Ovary (tissue), 9 donors: ENCODE results near the gene COG2. TPM values are rescaled to one million over a fixed set of nuclear protein-coding genes. Genes with fewer than 3 reads are reported as not detected.

Source experiments
- DNase-seq, 5 donors: peaks; one replicate each; pipeline ENCODE4 v3.0.0-alpha.2; 2019 to 2020
- H3K27ac ChIP-seq, 2 donors: fragments of 200-600 bp; one replicate each; pipeline versions ENCODE4 v1.5.1 to v1.8.0; 2019 to 2022
- H3K27me3 ChIP-seq: fragments of 200-600 bp; one replicate; pipeline ENCODE4 v1.8.0; 2022
- H3K36me3 ChIP-seq: fragments of 200-600 bp; sonication (generic); one replicate; pipeline ENCODE4 v1.5.1; 2019
- H3K4me1 ChIP-seq: one replicate; pipeline ENCODE4 v1.8.1; 2013; ENCODE audit warnings: mild to moderate bottlenecking, moderate library complexity; ENCODE audit not compliant: insufficient read depth
- H3K4me3 ChIP-seq: fragments of 200-600 bp; sonication (generic); one replicate; pipeline ENCODE4 v1.5.1; 2017
- H3K9me3 ChIP-seq, 2 donors: fragments of 200-600 bp in 1 of 2; sonication (generic) in 1 of 2; one replicate each; pipeline versions ENCODE4 v1.5.1 to v1.8.1; 2013 to 2019; ENCODE audit warnings: mild to moderate bottlenecking in 1 of 2, moderate library complexity in 1 of 2
- EP300 ChIP-seq: sonication (generic); formaldehyde crosslinking; IDR thresholded peaks from one replicate; pipeline ENCODE4 v1.6.1; 2017; ENCODE audit warnings: antibody characterized with exemption
- POLR2A ChIP-seq: fragments of 450-650 bp; IDR thresholded peaks from one replicate; pipeline ENCODE4 v1.6.1; 2017; ENCODE audit warnings: antibody characterized with exemption, mild to moderate bottlenecking, moderate library complexity
- WGBS, 3 donors: extraction: QIAGEN DNeasy Blood & Tissue Kit in 1 of 3; methylation state at CpG; one replicate each; pipeline versions ENCODE4 v1.1.5 to v1.1.7; 2013 to 2017; 5-methylcytosine and 5-hydroxymethylcytosine counted together
- intact Hi-C, 4 donors: fragments of 100-400 bp; cut with DNase I; formaldehyde crosslinking; loops; one replicate each; pipeline versions ENCODE4 v1.11.0 to v1.15.1; 2022 to 2023
- polyA plus RNA-seq, 2 donors: library from polyadenylated mRNA; stranded (reverse); fragments of 200-250 nt in 1 of 2; fragments of 350-450 nt in 1 of 2; fragmentation: Illumina TruSeq in 1 of 2; extraction: RNeasy Lipid Tissue Mini Kit (QIAGEN cat#74804) in 1 of 2; gene quantifications; one replicate each; pipeline ENCODE4 v1.2.3, GENCODE V29; 2013 to 2014
- total RNA-seq, 7 donors: library from RNA; depleted of rRNA in 2 of 7; stranded (reverse); fragments of >200 nt in 2 of 7; fragmentation: NEBNext Ultra II Directional in 3 of 7; extraction: Animal tissue kit (Norgen Biotek cat#: 25700) in 3 of 7; gene quantifications; one replicate each; pipeline versions ENCODE4 v1.1.0 to v1.2.4, GENCODE V29; 2016 to 2023
- TF ChIP-seq, protein P1 (sequence below), 3 donors: fragments of 450-650 bp in 2 of 3; fragments of 200-600 bp in 1 of 3; IDR thresholded peaks; one replicate each; pipeline versions ENCODE4 v1.5.1 to v1.8.0; 2016 to 2022; ENCODE audit warnings: antibody characterized with exemption in 3 of 3, mild to moderate bottlenecking in 1 of 3
- donor health status: DM: no; HTN: no; CAD: no; lungs with moderate emphysema.
- donor health status: DM: no; HTN: no; CAD: no.
- donor health status: Bipolar disorder and iron deficiency.
- donor health status: DM: yes; HTN: yes; CAD: no.
- donor health status: DM: no; HTN: no; CAD: no.
- donor health status: DM: yes; HTN: yes; CAD: no.

The COG2 gene
- total and polyA plus RNA-seq, 9 donors: 9.1 to 29.5 (median 21.5) TPM

DNA sequence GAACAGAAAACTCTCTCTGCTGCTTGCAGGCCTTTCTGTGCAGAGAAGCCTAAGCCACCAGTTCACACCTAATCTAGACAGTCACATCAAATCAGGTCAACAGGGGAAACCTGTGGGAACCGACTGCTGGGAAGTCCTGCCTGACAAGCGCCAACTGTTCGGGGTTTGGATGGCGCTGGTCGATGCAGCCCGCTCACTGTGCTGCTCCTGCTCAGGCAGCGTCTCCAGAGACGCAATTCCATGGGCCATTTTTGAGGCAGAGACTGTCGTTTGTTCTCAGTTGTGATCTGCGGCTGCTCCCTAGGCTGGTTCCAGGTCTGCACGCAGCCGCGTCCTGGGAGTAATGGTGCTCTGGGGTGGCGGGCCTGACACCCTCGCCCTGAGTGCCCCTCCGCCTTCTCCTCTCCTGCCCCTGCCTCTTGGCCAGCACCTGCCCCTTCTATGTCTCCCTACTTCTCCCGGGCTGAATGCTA lies 70.2 kb downstream of the COG2 start:
- no peaks in the 10 kb centered on the region for H3K9me3 ChIP-seq
- no peak for TF ChIP-seq POLR2A
- TF ChIP-seq, protein P1, sequence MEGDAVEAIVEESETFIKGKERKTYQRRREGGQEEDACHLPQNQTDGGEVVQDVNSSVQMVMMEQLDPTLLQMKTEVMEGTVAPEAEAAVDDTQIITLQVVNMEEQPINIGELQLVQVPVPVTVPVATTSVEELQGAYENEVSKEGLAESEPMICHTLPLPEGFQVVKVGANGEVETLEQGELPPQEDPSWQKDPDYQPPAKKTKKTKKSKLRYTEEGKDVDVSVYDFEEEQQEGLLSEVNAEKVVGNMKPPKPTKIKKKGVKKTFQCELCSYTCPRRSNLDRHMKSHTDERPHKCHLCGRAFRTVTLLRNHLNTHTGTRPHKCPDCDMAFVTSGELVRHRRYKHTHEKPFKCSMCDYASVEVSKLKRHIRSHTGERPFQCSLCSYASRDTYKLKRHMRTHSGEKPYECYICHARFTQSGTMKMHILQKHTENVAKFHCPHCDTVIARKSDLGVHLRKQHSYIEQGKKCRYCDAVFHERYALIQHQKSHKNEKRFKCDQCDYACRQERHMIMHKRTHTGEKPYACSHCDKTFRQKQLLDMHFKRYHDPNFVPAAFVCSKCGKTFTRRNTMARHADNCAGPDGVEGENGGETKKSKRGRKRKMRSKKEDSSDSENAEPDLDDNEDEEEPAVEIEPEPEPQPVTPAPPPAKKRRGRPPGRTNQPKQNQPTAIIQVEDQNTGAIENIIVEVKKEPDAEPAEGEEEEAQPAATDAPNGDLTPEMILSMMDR (IDR thresholded peaks at IDR 0.05): no peak
- no peak for TF ChIP-seq EP300
- H3K27me3 ChIP-seq: no peaks in the 10 kb centered on the region
- no peak overlapping the region for H3K4me3 ChIP-seq
- no peaks in the 10 kb centered on the region for H3K36me3 ChIP-seq
- H3K4me1 ChIP-seq: peaks cover 9% of the 10 kb centered on the region
- WGBS, 3 donors: 91 to 95% (median 92%) methylated on average over 17 of the region's 17 CpGs
- H3K27ac ChIP-seq: no peak overlapping the region
- no peak for DNase-seq
- intact Hi-C loops: no loop called here

DNA sequence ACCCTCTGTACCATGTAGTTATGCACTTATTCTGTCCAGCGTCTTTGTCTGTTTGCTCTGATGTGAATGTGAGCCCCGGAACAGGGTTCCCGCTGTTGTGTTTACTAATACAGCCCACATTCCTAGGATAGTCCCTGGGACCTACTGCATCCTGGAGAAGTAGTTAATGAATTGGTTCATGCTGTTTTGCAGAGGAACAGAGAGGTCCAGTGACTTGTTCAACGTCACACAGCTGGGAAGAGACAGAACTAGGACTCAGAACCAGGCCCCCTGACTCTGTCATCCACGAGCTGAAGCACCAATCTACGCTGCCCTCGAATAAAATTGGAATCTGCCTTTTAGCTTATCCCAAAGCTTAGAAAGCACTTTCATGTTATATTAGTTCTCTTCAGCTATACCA lies 70.9 kb downstream of the COG2 start:
- H3K4me3 ChIP-seq: no peak overlapping the region
- no peaks in the 10 kb centered on the region for H3K27me3 ChIP-seq
- intact Hi-C loops: no loop called here
- H3K36me3 ChIP-seq: no peaks in the 10 kb centered on the region
- peaks cover 9% of the 10 kb centered on the region for H3K4me1 ChIP-seq
- TF ChIP-seq EP300: no peak
- TF ChIP-seq, protein P1 (IDR thresholded peaks at IDR 0.05): no peak
- no peak for TF ChIP-seq POLR2A
- DNase-seq: no peak
- WGBS, 3 donors: 75 to 81% (median 76%) methylated on average over 7 of the region's 7 CpGs
- no peaks in the 10 kb centered on the region for H3K9me3 ChIP-seq
- H3K27ac ChIP-seq: no peak overlapping the region

DNA sequence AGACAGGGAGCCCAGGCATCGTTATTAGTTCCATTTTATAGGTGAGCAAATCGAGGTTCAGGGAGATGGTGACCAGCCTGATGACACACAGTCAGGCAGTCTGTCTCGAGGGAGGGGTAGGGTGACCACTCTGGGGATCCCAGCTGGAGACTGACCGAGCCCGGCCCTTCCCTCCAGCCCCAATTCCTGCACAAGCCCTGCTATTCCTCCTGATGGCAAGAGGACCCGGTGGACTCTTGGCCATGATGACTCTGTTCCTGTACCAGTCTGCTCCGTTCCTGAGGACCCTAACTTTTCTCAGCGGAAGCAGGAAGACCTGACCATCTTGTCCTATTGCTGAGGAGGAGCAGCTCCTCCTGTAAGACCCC lies 71.2 kb downstream of the COG2 start:
- intact Hi-C loops: no loop called here
- Histone ChIP-seq H3K27me3 (no peaks in the 10 kb centered on the region), H3K36me3 (no peaks in the 10 kb centered on the region), H3K4me1 (peaks cover 9% of the 10 kb centered on the region), H3K9me3 (no peaks in the 10 kb centered on the region), H3K4me3 (no peak overlapping the region), H3K27ac (peak overlapping the region in 1 of 2 donors; percentile 3)
- TF ChIP-seq, protein P1 (IDR thresholded peaks at IDR 0.05): no peak
- TF ChIP-seq POLR2A (no peak), EP300 (no peak)
- WGBS, 3 donors: 77 to 86% (median 85%) methylated on average over 8 of the region's 8 CpGs
- no peak for DNase-seq

DNA sequence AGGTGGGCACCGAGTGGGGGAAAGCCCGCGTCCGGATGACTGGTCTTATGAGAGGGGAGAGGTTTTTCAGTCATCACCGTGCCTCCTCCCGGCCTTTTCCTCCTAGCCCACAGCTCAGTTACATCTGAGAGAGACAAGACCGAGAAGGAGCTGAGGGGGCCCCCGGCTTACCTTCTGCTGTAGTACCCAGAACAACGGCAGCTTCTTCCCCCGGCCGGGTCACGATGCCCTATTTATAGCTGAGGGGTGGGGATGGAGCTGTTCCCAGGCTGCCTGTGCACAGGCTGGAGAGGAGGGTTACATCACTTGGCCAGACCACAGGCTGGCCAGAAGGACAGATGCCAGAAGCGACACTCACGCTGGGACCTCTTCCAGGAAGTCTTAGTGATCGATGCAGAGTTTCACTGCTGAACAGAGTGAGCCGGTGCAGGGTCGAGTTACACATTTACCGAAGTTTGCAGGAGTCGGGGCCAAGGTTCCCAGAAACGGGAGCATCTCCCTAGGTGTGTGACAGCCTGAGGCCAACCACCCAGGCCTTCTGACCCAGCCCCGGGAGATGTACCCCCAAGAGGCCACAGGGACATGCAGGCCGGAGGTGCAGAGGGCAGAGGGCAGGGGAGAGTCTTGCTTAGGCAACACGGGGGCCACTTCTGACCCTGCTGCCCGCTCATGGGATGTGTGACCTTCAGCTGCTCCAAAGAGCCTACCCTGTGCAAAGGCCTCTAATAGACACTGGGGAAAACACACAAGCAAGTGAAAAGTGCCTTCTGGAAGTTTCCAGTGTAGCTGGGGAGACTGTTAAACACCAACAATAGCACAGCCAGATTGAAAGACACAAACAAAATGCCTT lies 71.9 kb downstream of the COG2 start, which contains the start of gene AGT:
TSS of gene AGT (minus strand) at position 208 of the 850 bp plus-strand sequence. CDS start 3,299 bp downstream, outside the sequence.
- Histone ChIP-seq H3K4me1 (peaks cover 9% of the 10 kb centered on the region), H3K9me3 (no peaks in the 10 kb centered on the region), H3K36me3 (no peaks in the 10 kb centered on the region), H3K27me3 (no peaks in the 10 kb centered on the region), H3K27ac (peak within 1 kb of the TSS in 1 of 2 donors; percentile 3), H3K4me3 (no peak within 1 kb of the TSS)
- TF ChIP-seq EP300 (no peak), POLR2A (no peak)
- TF ChIP-seq, protein P1 (IDR thresholded peaks at IDR 0.05): no peak
- peak; percentile 26 to 70 (median 58) for DNase-seq
- intact Hi-C loops: no loop called here
- 19 to 30% (median 23%) methylated on average over 24 of the region's 24 CpGs for WGBS, 3 donors
